Measurements from ENCODE around the gene CCR4. TPM values are rescaled to one million over a fixed set of nuclear protein-coding genes. Genes with fewer than 3 reads are reported as not detected.
"Not testable (repeated sequence)": the region's sequence is repeated elsewhere in the genome, so short reads cannot be mapped to it uniquely, and the experiment has no call there.

Gene CCR4
- total RNA-seq, 1 experiment from 2014 or later = not detected

DNA sequence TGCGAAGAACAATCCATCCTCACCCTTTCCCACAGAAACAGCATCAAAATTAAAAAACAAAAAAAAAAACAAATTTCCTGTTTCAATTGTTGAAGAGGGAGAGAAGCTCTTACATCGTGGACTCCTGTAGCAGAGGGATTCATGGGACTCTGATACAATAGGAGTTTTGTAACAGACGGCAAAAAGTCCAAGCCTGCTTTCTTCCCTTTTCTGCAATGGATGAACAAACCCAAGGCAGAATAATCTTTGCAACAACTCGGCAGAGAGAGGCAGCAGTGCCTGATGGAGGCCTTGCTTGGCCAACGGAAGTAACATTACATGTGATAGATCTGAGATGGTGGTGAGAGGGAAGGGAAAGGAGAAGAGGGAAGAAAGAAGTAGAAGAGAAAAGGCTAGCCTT is 26.9 kb downstream of the CCR4 start:
- H3K36me3 Mint-ChIP-seq (ENCODE audit: insufficient read depth, unreplicated experiment) = no peaks in the 10 kb centered on the region

DNA sequence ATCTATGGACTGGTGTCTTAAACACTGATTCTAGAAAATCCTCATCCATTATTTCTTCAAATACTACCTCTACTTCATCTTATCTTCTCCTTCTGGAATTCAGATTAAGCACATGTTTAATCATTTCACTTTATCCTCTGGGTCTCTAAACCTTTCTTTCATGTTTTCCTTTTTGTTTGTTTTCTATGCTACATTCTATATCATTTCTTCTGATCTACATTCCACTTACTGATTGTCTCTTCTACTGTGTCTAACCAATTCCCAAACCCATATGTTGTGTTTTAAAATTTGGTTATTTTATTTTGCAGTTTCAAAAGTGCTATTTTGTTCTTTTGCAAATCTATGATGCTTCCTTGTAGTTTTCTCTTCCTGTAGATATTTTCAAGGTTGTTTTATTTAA is 31.7 kb downstream of the CCR4 start:
- Mint-ChIP-seq H3K36me3 (ENCODE audit: insufficient read depth, unreplicated experiment) (no peaks in the 10 kb centered on the region), H3K9me3 (ENCODE audit: unreplicated experiment) (peaks cover 7% of the 10 kb centered on the region), H3K4me3 (ENCODE audit: unreplicated experiment) (no peak overlapping the region), H3K27ac (ENCODE audit: low read depth, unreplicated experiment) (no peak overlapping the region), H3K4me1 (ENCODE audit: insufficient read depth, unreplicated experiment) (no peaks in the 10 kb centered on the region), H3K27me3 (ENCODE audit: insufficient read depth, unreplicated experiment) (no peaks in the 10 kb centered on the region)
- TF ChIP-seq, protein P1, sequence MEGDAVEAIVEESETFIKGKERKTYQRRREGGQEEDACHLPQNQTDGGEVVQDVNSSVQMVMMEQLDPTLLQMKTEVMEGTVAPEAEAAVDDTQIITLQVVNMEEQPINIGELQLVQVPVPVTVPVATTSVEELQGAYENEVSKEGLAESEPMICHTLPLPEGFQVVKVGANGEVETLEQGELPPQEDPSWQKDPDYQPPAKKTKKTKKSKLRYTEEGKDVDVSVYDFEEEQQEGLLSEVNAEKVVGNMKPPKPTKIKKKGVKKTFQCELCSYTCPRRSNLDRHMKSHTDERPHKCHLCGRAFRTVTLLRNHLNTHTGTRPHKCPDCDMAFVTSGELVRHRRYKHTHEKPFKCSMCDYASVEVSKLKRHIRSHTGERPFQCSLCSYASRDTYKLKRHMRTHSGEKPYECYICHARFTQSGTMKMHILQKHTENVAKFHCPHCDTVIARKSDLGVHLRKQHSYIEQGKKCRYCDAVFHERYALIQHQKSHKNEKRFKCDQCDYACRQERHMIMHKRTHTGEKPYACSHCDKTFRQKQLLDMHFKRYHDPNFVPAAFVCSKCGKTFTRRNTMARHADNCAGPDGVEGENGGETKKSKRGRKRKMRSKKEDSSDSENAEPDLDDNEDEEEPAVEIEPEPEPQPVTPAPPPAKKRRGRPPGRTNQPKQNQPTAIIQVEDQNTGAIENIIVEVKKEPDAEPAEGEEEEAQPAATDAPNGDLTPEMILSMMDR (IDR thresholded peaks at IDR 0.05; ENCODE audit: unreplicated experiment) = no peak
- ChIA-PET CTCF (no interaction called here), POLR2A (no interaction called here)
- DNase-seq (ENCODE audit: unreplicated experiment) = no peak
- intact Hi-C loops (cut with micrococcal nuclease) = no loop called here
- no TSS peak for BruUV-seq (replicated peaks)

More for the DNA sequence above, 26.9 kb downstream of the CCR4 start:
- H3K4me1 Mint-ChIP-seq (ENCODE audit: insufficient read depth, unreplicated experiment) = no peaks in the 10 kb centered on the region
- POLR2A ChIA-PET = no interaction called here
- TF ChIP-seq, protein P1 (IDR thresholded peaks at IDR 0.05; ENCODE audit: unreplicated experiment) = no peak
- peaks cover 6% of the 10 kb centered on the region for H3K9me3 Mint-ChIP-seq (ENCODE audit: unreplicated experiment)
- intact Hi-C loops (cut with micrococcal nuclease) = no loop called here
- no TSS peak for BruUV-seq (replicated peaks)
- no peak overlapping the region for H3K27ac Mint-ChIP-seq (ENCODE audit: low read depth, unreplicated experiment)
- DNase-seq (ENCODE audit: unreplicated experiment) = no peak
- CTCF ChIA-PET = no interaction called here
- H3K4me3 Mint-ChIP-seq (ENCODE audit: unreplicated experiment) = no peak overlapping the region
- H3K27me3 Mint-ChIP-seq (ENCODE audit: insufficient read depth, unreplicated experiment) = no peaks in the 10 kb centered on the region

DNA sequence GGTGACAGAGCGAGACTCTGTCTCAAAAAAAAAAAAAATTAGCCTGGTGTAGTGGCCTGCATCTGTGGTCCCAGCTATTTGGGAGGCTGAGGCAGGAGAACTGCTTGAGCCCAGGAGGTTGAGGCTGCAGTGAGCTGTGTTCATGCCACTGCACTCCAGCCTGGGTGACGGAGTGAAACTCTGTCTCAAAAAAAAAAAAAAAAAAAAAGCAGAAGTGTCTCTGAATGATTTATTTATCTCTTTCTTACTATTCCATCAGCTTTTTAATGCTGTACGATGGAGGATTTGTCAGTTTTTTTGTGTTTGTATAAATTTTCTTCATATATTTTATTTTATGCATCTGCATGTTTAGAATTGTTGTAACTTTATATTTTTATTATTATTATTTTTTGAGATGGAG is 33.5 kb downstream of the CCR4 start:
- intact Hi-C loops (cut with micrococcal nuclease); H3K36me3 Mint-ChIP-seq (ENCODE audit: insufficient read depth, unreplicated experiment); H3K4me1 Mint-ChIP-seq (ENCODE audit: insufficient read depth, unreplicated experiment); DNase-seq (ENCODE audit: unreplicated experiment); H3K4me3 Mint-ChIP-seq (ENCODE audit: unreplicated experiment); H3K27ac Mint-ChIP-seq (ENCODE audit: low read depth, unreplicated experiment); BruUV-seq (replicated peaks); H3K27me3 Mint-ChIP-seq (ENCODE audit: insufficient read depth, unreplicated experiment); H3K9me3 Mint-ChIP-seq (ENCODE audit: unreplicated experiment): not testable (repeated sequence)
- ChIA-PET POLR2A (interaction anchor here (1.3 kb wide), 1 partner anchor 56 kb away, joined by 3 read pairs; no protein-coding TSS in a partner anchor), CTCF (interaction anchor here (1.1 to 1.8 kb wide), 2 partner anchors 53 to 89 kb away, joined by 3 to 8 read pairs; no protein-coding TSS in a partner anchor)

DNA sequence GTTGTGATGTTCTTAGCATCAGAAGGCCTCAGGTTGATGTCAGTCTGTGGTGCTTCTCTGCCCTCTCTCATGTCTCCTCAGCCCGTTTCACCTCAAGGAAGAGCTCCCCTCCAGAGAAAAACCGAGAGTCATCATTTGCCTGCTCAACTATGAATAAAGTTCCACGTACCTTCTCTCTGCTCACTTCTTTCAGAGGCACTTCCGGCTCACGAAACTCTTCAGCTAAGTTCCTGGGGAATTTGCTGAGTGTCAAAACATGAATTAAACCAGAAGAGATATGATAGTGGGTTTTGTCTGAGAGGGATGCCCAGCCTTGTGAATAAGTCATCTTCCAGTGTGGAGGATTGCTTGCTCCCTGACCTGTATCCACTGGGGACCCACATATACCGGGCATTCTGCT is 37.7 kb downstream of the CCR4 start:
- no peak overlapping the region for H3K27ac Mint-ChIP-seq (ENCODE audit: low read depth, unreplicated experiment)
- TF ChIP-seq, protein P1 (IDR thresholded peaks at IDR 0.05; ENCODE audit: unreplicated experiment) = no peak
- no peaks in the 10 kb centered on the region for H3K36me3 Mint-ChIP-seq (ENCODE audit: insufficient read depth, unreplicated experiment)
- POLR2A ChIA-PET = interaction anchor here (1.2 kb wide), 1 partner anchor 63 kb away, joined by 3 read pairs; no protein-coding TSS in a partner anchor
- CTCF ChIA-PET = interaction anchor here (1.0 to 2.3 kb wide), 2 partner anchors 11 to 85 kb away, joined by 3 to 10 read pairs; no protein-coding TSS in a partner anchor
- no TSS peak for BruUV-seq (replicated peaks)
- intact Hi-C loops (cut with micrococcal nuclease) = no loop called here
- H3K9me3 Mint-ChIP-seq (ENCODE audit: unreplicated experiment) = no peaks in the 10 kb centered on the region
- DNase-seq (ENCODE audit: unreplicated experiment) = no peak
- H3K4me1 Mint-ChIP-seq (ENCODE audit: insufficient read depth, unreplicated experiment) = no peaks in the 10 kb centered on the region
- no peaks in the 10 kb centered on the region for H3K27me3 Mint-ChIP-seq (ENCODE audit: insufficient read depth, unreplicated experiment)
- no peak overlapping the region for H3K4me3 Mint-ChIP-seq (ENCODE audit: unreplicated experiment)

DNA sequence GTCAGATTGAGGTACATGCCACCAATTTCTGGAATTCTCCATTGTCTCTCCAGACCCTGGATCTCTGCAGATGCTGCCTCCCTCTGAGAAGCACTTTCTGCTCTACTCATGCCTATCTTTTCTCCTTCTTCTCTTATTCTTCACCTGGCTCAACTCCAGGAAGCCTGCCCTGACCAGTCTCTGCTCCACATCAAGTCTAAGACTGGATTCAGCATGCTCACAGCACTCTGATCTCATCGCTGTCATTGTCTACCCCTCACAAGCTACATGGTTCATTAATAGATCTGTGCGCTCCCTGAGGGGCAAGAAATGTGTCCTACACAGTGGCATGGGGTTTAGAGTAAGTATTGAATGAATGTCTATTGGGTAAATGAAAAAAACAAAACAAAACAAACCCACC is 38.7 kb downstream of the CCR4 start:
- TF ChIP-seq, protein P1 (IDR thresholded peaks at IDR 0.05; ENCODE audit: unreplicated experiment) = no peak
- Mint-ChIP-seq H3K4me1 (ENCODE audit: insufficient read depth, unreplicated experiment) (no peaks in the 10 kb centered on the region), H3K9me3 (ENCODE audit: unreplicated experiment) (no peaks in the 10 kb centered on the region), H3K36me3 (ENCODE audit: insufficient read depth, unreplicated experiment) (no peaks in the 10 kb centered on the region), H3K27me3 (ENCODE audit: insufficient read depth, unreplicated experiment) (no peaks in the 10 kb centered on the region), H3K4me3 (ENCODE audit: unreplicated experiment) (no peak overlapping the region), H3K27ac (ENCODE audit: low read depth, unreplicated experiment) (no peak overlapping the region)
- no TSS peak for BruUV-seq (replicated peaks)
- no peak for DNase-seq (ENCODE audit: unreplicated experiment)
- ChIA-PET POLR2A (no interaction called here), CTCF (interaction anchor here (1.0 kb wide), 2 partner anchors 10 to 85 kb away, joined by 3 read pairs; no protein-coding TSS in a partner anchor)
- intact Hi-C loops (cut with micrococcal nuclease) = no loop called here

Data from MCF 10A (cell line).